Measurements from ENCODE around the gene ZNF24.

ZNF24 gene

GRCh38 chr18:35361570-35362321 is 17.5 kb upstream of the ZNF24 start:
- Histone ChIP-seq H2AFZ (ENCODE audit: low read length) (no peak overlapping the region), H3K36me3 (ENCODE audit: insufficient read depth, low read length) (no peaks in the 10 kb centered on the region), H3K9me2 (replicated peaks; ENCODE audit: low read depth, low read length) (no peaks in the 10 kb centered on the region; the same call in 1 of the 2 replicates), H4K20me1 (ENCODE audit: insufficient read depth, low read length, poor library complexity, severe bottlenecking) (no peaks in the 10 kb centered on the region), H3K4me1 (ENCODE audit: insufficient read depth, low read length, poor library complexity, severe bottlenecking) (no peaks in the 10 kb centered on the region), H3K9me3 (ENCODE audit: insufficient read depth, low read depth, low read length) (no peaks in the 10 kb centered on the region), H3K4me2 (ENCODE audit: low read depth, low read length, poor library complexity, severe bottlenecking) (no peak overlapping the region), H3K9ac (ENCODE audit: low read depth, low read length, poor library complexity, severe bottlenecking) (no peak overlapping the region), H3K27me3 (ENCODE audit: insufficient read depth, low read length, poor library complexity, severe bottlenecking) (no peaks in the 10 kb centered on the region), H3F3A (ENCODE audit: low read depth) (no peaks in the 10 kb centered on the region), H3K4me3 (ENCODE audit: low read length, poor library complexity, severe bottlenecking) (no peak overlapping the region), H3K79me2 (ENCODE audit: insufficient read depth, low read length) (no peaks in the 10 kb centered on the region)
- no peak for TF ChIP-seq EZH2phosphoT487 (IDR thresholded peaks at IDR 0.05; ENCODE audit: borderline replicate concordance)
- TF ChIP-seq CTCF (conservative IDR thresholded peaks at IDR 0.05; ENCODE audit: low read length): no peak

DNA sequence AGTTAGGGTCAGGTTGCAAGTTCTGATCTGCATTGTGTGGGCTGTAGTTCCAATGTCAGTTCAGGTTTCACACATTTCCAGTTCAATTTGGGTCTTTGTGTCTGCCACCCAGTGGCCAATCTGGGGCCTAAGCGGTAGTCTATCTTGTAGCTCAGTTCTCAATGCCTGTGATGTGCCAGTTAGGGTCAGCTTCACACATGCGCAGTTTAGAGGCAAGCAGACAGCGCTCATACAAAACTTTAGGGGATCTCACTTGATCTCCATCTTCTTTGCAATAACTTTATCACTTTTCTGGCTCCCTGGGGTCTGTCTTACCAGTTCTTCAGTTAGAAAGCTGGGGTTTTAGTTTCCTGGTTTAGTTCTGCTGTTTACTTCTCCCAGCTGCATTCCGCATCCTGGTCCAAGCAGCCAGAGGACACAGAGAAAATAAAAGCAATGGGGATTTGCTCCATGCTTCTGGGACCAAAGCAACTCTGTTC is 11.0 kb upstream of the ZNF24 start:
- H3K4me2 ChIP-seq (ENCODE audit: low read depth, low read length, poor library complexity, severe bottlenecking): peak overlapping the region; percentile 45
- H3K4me3 ChIP-seq (ENCODE audit: low read length, poor library complexity, severe bottlenecking): peak overlapping the region; percentile 45

GRCh38 chr18:35352778-35353177 is 8.6 kb upstream of the ZNF24 start:
- Histone ChIP-seq H3K27me3 (ENCODE audit: insufficient read depth, low read length, poor library complexity, severe bottlenecking) (no peaks in the 10 kb centered on the region), H3K4me2 (ENCODE audit: low read depth, low read length, poor library complexity, severe bottlenecking) (no peak overlapping the region), H2AFZ (ENCODE audit: low read length) (no peak overlapping the region), H3K9me3 (ENCODE audit: insufficient read depth, low read depth, low read length) (peaks cover 10% of the 10 kb centered on the region; the same call in 1 of the 2 replicates), H3F3A (ENCODE audit: low read depth) (no peaks in the 10 kb centered on the region), H3K79me2 (ENCODE audit: insufficient read depth, low read length) (no peaks in the 10 kb centered on the region), H3K36me3 (ENCODE audit: insufficient read depth, low read length) (no peaks in the 10 kb centered on the region), H3K9me2 (replicated peaks; ENCODE audit: low read depth, low read length) (no peaks in the 10 kb centered on the region), H4K20me1 (ENCODE audit: insufficient read depth, low read length, poor library complexity, severe bottlenecking) (no peaks in the 10 kb centered on the region), H3K9ac (ENCODE audit: low read depth, low read length, poor library complexity, severe bottlenecking) (no peak overlapping the region), H3K4me3 (ENCODE audit: low read length, poor library complexity, severe bottlenecking) (no peak overlapping the region), H3K4me1 (ENCODE audit: insufficient read depth, low read length, poor library complexity, severe bottlenecking) (no peaks in the 10 kb centered on the region)
- TF ChIP-seq EZH2phosphoT487 (IDR thresholded peaks at IDR 0.05; ENCODE audit: borderline replicate concordance): no peak

More for the DNA sequence above, 11.0 kb upstream of the ZNF24 start:
- peak; percentile 81 for TF ChIP-seq CTCF (conservative IDR thresholded peaks at IDR 0.05; ENCODE audit: low read length)
- TF ChIP-seq EZH2phosphoT487 (IDR thresholded peaks at IDR 0.05; ENCODE audit: borderline replicate concordance): no peak
- Histone ChIP-seq H3K9me3 (ENCODE audit: insufficient read depth, low read depth, low read length) (peaks cover 10% of the 10 kb centered on the region; the same call in 1 of the 2 replicates), H3K4me1 (ENCODE audit: insufficient read depth, low read length, poor library complexity, severe bottlenecking) (no peaks in the 10 kb centered on the region), H2AFZ (ENCODE audit: low read length) (peak overlapping the region; percentile 98), H3K9me2 (replicated peaks; ENCODE audit: low read depth, low read length) (no peaks in the 10 kb centered on the region), H3F3A (ENCODE audit: low read depth) (no peaks in the 10 kb centered on the region), H3K9ac (ENCODE audit: low read depth, low read length, poor library complexity, severe bottlenecking) (peak overlapping the region; percentile 48), H4K20me1 (ENCODE audit: insufficient read depth, low read length, poor library complexity, severe bottlenecking) (no peaks in the 10 kb centered on the region), H3K36me3 (ENCODE audit: insufficient read depth, low read length) (no peaks in the 10 kb centered on the region), H3K27me3 (ENCODE audit: insufficient read depth, low read length, poor library complexity, severe bottlenecking) (no peaks in the 10 kb centered on the region), H3K79me2 (ENCODE audit: insufficient read depth, low read length) (no peaks in the 10 kb centered on the region)

All from Loucy (cell line).